Fibroblast of lung (primary cell): ENCODE data around the gene ERFL. TPM values are rescaled to one million over a fixed set of nuclear protein-coding genes. Genes with fewer than 3 reads are reported as not detected.

Experiments used
- DNase-seq, 2 donors: peaks; one replicate each; pipeline versions ENCODE4 v3.0.0 to v3.0.0-alpha.2; 2010; ENCODE audit warnings: low read depth in 2 of 2
- H2AFZ ChIP-seq: 2 replicates; pipeline ENCODE4 v1.5.1; 2012; ENCODE audit warnings: low read length, control low read depth, inconsistent platforms
- H3K27ac ChIP-seq: 2 replicates; pipeline ENCODE4 v1.5.1; 2011; ENCODE audit warnings: low read length, control low read depth; ENCODE audit not compliant: insufficient read depth
- H3K27me3 ChIP-seq: 2 replicates; pipeline ENCODE4 v1.5.1; 2011; ENCODE audit warnings: mild to moderate bottlenecking, low read length; ENCODE audit not compliant: control insufficient read depth, insufficient read depth
- H3K36me3 ChIP-seq: 2 replicates; pipeline ENCODE4 v1.5.1; 2011; ENCODE audit warnings: low read length; ENCODE audit not compliant: control insufficient read depth, insufficient read depth
- H3K4me1 ChIP-seq: 2 replicates; pipeline ENCODE4 v1.5.1; 2011; ENCODE audit warnings: low read length; ENCODE audit not compliant: control insufficient read depth, insufficient read depth; ENCODE audit errors: extremely low read depth
- H3K4me2 ChIP-seq: 2 replicates; pipeline ENCODE4 v1.5.1; 2011; ENCODE audit warnings: low read length, control low read depth; ENCODE audit not compliant: insufficient read depth; ENCODE audit errors: extremely low read depth
- H3K4me3 ChIP-seq, 4 experiments: fragments of 200-600 bp in 1 of 4; sonication (generic) in 1 of 4; replicated peaks in 1 of 4; 2 replicates each; pipeline ENCODE4 v1.5.1; 2011 to 2016; ENCODE audit warnings: low read length in 4 of 4, low read depth in 3 of 4, mild to moderate bottlenecking in 3 of 4, control low read depth in 2 of 4, inconsistent platforms in 1 of 4, mixed read lengths in 1 of 4; ENCODE audit not compliant: insufficient read depth in 1 of 4; ENCODE audit errors: control extremely low read depth in 1 of 4
- H3K79me2 ChIP-seq: 2 replicates; pipeline ENCODE4 v1.5.1; 2012; ENCODE audit warnings: mild to moderate bottlenecking, low read length, inconsistent platforms; ENCODE audit not compliant: control insufficient read depth, insufficient read depth
- H3K9ac ChIP-seq: 2 replicates; pipeline ENCODE4 v1.5.1; 2011; ENCODE audit warnings: mild to moderate bottlenecking, low read length, control low read depth; ENCODE audit not compliant: insufficient read depth
- H3K9me3 ChIP-seq: 2 replicates; pipeline ENCODE4 v1.5.1; 2012; ENCODE audit warnings: low read depth, low read length; ENCODE audit not compliant: control insufficient read depth, insufficient read depth
- H4K20me1 ChIP-seq: 2 replicates; pipeline ENCODE4 v1.5.1; 2011; ENCODE audit warnings: low read length; ENCODE audit not compliant: control insufficient read depth, insufficient read depth; ENCODE audit errors: extremely low read depth
- EZH2 ChIP-seq: IDR thresholded peaks from 2 replicates; pipeline ENCODE4 v1.5.1; 2012; ENCODE audit warnings: low read length, control low read depth, mild to moderate bottlenecking; ENCODE audit errors: missing control alignments
- polyA plus RNA-seq, 2 donors: library from polyadenylated mRNA; depleted of rRNA in 1 of 2; stranded (reverse) in 1 of 2; unstranded in 1 of 2; fragments of >200 nt; gene quantifications; 2 replicates each; pipeline ENCODE4 v1.2.1, GENCODE V29; 2011 to 2012; ENCODE audit warnings: missing spikeins in 1 of 2
- total RNA-seq: library from RNA; depleted of rRNA; stranded (reverse); fragments of >200 nt; gene quantifications from 2 replicates; pipeline ENCODE4 v1.2.1, GENCODE V29; 2014
- TF ChIP-seq, protein P1 (sequence below), 2 donors: IDR thresholded peaks in 1 of 2; conservative IDR thresholded peaks in 1 of 2; 1 replicate in 1 of 2; 2 replicates in 1 of 2; pipeline ENCODE4 v1.5.1; 2011 to 2012; ENCODE audit warnings: low read length in 2 of 2, control low read depth in 1 of 2, inconsistent platforms in 1 of 2, low read depth in 1 of 2, mild to moderate bottlenecking in 1 of 2

ERFL gene
- total and polyA plus RNA-seq, 2 donors (not counting 1 experiment from before 2014, with no cell fraction given), result under 0.01 to 0.03 TPM

DNA sequence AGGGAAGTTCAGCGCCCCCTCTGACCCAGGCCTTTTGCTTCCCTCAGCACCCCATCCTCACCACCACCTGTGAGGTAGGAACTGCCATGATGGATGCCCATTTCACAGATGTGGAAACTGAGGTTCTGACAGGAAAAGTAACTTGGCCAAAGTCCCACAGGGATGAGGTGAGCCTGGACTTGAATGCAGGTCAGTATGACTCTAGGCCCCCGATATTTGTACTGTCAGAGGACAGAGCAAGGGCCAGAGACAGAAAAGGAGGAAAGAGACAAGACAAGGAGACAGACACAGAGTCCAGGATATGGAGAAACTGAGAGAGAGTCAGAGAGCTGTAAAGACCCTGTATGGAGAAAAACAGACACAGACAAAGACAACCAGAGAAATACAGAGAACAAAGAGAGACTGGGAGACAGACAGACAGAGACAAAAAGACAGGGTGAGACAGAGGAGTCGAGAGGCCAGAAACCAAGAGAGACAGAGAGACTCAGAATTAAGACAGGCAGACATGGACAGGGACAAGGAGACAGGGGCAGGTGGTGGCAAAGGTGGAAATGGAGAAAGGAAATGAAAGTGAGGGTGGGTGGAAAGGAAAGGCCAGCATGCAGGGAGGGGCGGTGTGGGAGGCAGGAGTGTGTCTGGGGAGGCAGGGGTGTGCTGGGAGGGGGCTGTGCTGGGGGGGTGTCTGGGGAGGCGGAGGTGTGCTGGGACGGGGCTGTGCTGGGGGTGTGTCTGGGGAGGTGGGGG, 5.0 kb downstream of the ERFL start:
- no peak for DNase-seq
- Histone ChIP-seq H3K4me1 (no peaks in the 10 kb centered on the region), H3K9me3 (no peaks in the 10 kb centered on the region), H3K9ac (no peak overlapping the region), H3K4me2 (no peak overlapping the region), H4K20me1 (no peaks in the 10 kb centered on the region), H3K36me3 (no peaks in the 10 kb centered on the region), H3K27me3 (peaks cover 42% of the 10 kb centered on the region), H3K27ac (no peak overlapping the region), H3K79me2 (no peaks in the 10 kb centered on the region), H2AFZ (no peak overlapping the region), H3K4me3 (no peak overlapping the region)
- TF ChIP-seq, protein P1, sequence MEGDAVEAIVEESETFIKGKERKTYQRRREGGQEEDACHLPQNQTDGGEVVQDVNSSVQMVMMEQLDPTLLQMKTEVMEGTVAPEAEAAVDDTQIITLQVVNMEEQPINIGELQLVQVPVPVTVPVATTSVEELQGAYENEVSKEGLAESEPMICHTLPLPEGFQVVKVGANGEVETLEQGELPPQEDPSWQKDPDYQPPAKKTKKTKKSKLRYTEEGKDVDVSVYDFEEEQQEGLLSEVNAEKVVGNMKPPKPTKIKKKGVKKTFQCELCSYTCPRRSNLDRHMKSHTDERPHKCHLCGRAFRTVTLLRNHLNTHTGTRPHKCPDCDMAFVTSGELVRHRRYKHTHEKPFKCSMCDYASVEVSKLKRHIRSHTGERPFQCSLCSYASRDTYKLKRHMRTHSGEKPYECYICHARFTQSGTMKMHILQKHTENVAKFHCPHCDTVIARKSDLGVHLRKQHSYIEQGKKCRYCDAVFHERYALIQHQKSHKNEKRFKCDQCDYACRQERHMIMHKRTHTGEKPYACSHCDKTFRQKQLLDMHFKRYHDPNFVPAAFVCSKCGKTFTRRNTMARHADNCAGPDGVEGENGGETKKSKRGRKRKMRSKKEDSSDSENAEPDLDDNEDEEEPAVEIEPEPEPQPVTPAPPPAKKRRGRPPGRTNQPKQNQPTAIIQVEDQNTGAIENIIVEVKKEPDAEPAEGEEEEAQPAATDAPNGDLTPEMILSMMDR (conservative IDR thresholded peaks at IDR 0.05 in 1 of 2, IDR thresholded peaks at IDR 0.05 in 1 of 2; ENCODE audit: low read depth in 1 of 2, low read length in 2 of 2), result no peak
- peak; percentile 39 for TF ChIP-seq EZH2

DNA sequence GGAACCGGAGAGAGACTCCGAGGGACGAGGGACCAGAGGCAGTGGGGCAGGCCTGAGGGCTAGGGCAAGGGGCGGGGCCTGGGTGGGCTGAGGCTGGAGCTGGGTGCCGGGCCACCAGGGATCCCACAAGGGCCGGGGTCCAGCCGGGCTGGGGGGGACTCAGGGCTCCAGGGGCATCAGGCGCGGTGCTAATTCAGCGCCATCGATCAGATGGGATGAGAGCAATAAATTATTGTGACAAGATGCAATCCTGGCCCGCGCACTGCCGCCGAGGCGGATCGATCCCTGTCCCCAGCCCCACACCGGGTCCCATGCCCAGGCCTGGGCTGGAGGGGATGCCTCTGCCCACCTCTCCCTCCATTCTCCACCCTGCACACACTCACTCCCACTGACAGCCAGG, 5.7 kb downstream of the ERFL start:
- Histone ChIP-seq H3K9ac (no peak overlapping the region), H3K4me3 (no peak overlapping the region), H3K79me2 (no peaks in the 10 kb centered on the region), H3K27me3 (peaks cover 46% of the 10 kb centered on the region), H2AFZ (no peak overlapping the region), H3K4me1 (no peaks in the 10 kb centered on the region), H4K20me1 (no peaks in the 10 kb centered on the region), H3K27ac (no peak overlapping the region), H3K4me2 (no peak overlapping the region), H3K36me3 (no peaks in the 10 kb centered on the region), H3K9me3 (no peaks in the 10 kb centered on the region)
- TF ChIP-seq EZH2, result no peak
- TF ChIP-seq, protein P1 (conservative IDR thresholded peaks at IDR 0.05 in 1 of 2, IDR thresholded peaks at IDR 0.05 in 1 of 2; ENCODE audit: low read depth in 1 of 2, low read length in 2 of 2), result no peak
- no peak for DNase-seq

DNA sequence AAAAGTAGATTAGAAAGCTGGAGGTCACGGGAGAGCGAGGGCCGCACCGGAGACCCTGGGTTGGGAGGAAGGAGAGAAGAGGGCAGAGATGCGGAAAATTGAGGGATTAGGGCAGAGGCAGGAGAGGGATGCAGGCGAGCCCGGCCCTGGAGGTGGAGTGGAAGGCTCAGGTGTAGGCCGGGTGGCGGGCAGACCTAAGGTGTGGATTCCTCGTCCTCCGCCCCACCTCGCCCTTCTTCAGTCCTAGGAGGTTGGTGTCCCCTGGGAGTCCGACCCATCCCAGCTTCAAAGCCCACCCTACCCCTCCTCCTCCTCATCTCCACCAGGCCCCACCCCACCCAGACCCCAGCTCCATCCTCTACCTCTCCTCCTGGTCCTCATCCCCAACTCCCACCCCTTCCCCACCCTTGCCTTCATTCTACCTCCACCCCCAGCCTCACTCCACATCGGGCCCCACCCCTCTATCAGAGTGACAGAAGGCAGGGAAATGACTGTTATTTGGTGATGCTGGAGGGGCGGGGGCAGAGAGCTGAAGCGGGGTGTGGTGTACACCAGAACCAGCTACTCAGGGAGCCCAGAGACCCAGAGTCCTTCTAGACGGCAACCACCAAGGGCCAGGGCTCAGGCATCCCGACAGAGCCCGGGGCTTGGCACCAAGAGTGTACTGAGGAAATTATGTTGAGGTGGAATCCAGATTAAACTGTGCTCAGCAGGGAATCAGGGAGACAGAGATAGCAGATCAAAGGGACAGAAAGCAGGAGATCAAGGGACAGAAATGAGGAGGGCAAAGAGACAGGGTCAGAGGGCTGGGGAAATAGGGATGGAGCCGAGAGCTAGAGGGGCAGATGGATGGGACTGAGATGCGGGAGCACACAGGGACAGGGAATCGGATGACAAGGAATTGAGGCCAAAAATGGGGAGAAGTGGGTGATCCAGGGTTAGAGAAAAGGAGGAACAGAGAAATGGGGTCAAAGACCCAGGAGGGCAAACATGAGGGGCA, 6.4 kb downstream of the ERFL start:
- H3K36me3 ChIP-seq, result no peaks in the 10 kb centered on the region
- no peak overlapping the region for H3K9ac ChIP-seq
- TF ChIP-seq EZH2, result peak; percentile 80
- TF ChIP-seq, protein P1 (conservative IDR thresholded peaks at IDR 0.05 in 1 of 2, IDR thresholded peaks at IDR 0.05 in 1 of 2; ENCODE audit: low read depth in 1 of 2, low read length in 2 of 2), result no peak
- peaks cover 42% of the 10 kb centered on the region for H3K27me3 ChIP-seq
- no peak for DNase-seq
- no peak overlapping the region for H3K27ac ChIP-seq
- no peak overlapping the region for H2AFZ ChIP-seq
- H3K4me1 ChIP-seq, result no peaks in the 10 kb centered on the region
- no peak overlapping the region for H3K4me2 ChIP-seq
- no peaks in the 10 kb centered on the region for H4K20me1 ChIP-seq
- H3K4me3 ChIP-seq, result no peak overlapping the region
- no peaks in the 10 kb centered on the region for H3K9me3 ChIP-seq
- no peaks in the 10 kb centered on the region for H3K79me2 ChIP-seq
